NCI-H2081 (cell line): ENCODE measurements around the gene SOX13.

Experiments
- DNase-seq, 2 experiments: peaks; one replicate each; lab custom pipeline; 2025; lab: John Stamatoyannopoulos, UW

SOX13 gene

DNA sequence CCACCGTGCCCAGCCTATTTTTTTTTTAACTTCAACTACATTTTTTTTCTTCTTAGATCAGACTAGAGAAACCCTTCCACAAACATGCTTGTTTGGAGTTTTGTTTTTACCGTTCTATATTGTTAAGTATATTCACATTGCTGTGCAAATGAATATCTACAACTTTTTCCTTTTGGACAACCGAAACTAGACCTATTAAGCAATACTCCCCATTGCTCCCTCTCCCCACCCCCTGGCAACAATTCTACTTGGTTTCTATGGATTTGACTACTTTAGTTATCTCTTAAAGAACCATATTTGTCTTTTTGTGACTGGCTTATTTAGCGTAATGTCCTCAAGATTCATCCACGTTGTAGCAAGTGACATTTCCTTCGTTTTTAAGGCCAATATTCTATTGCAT, 59.8 kb downstream of the SOX13 start:
- DNase-seq = no peak

DNA sequence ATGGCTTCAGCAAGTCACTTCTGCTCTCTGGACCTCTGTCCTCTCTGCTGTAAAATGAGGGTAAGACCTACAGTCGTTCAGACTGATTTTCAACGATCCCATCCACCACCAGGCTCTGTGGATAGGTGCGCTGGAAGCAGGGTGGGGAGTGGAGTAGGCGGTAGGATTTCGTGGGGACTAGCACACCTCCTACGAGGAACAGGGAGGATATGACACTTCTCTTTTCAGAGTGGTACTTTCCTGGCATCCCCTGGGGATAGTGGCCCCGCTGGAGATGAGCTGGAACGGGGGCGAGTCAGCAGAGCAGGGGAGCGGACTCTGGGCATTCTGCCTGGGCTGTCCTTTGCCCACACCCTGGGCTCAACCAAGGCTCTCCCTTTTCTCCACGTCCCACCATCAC, 61.2 kb downstream of the SOX13 start:
- DNase-seq = no peak

- DNase-seq = no peak
These were observed 63.9 kb downstream of the SOX13 start for GRCh38 chr1:204136814-204137213.

DNA sequence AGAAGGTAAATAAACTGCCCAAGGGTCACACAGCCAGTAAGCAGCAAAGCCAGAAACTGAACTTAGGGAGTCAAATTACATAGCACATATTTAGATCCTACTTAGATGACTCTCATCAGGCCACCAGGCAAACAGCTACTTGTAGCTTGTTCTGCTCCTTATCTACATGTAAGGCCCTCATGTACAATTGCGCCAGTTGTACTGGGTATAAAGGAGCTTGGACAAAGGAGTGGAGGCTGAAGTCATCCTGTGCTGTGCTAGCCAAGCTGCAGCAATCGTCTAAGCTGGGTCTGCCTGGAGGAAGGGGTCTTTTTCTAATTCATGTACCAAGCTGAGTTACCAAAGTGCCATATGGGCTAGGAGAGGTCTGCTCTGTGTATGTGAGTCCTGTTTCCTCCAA, 66.2 kb downstream of the SOX13 start:
- no peak for DNase-seq

- no peak for DNase-seq
These were observed 67.0 kb downstream of the SOX13 start for GRCh38 chr1:204139952-204140351.

GRCh38 chr1:204141131-204141530, 68.2 kb downstream of the SOX13 start:
- no peak for DNase-seq

DNA sequence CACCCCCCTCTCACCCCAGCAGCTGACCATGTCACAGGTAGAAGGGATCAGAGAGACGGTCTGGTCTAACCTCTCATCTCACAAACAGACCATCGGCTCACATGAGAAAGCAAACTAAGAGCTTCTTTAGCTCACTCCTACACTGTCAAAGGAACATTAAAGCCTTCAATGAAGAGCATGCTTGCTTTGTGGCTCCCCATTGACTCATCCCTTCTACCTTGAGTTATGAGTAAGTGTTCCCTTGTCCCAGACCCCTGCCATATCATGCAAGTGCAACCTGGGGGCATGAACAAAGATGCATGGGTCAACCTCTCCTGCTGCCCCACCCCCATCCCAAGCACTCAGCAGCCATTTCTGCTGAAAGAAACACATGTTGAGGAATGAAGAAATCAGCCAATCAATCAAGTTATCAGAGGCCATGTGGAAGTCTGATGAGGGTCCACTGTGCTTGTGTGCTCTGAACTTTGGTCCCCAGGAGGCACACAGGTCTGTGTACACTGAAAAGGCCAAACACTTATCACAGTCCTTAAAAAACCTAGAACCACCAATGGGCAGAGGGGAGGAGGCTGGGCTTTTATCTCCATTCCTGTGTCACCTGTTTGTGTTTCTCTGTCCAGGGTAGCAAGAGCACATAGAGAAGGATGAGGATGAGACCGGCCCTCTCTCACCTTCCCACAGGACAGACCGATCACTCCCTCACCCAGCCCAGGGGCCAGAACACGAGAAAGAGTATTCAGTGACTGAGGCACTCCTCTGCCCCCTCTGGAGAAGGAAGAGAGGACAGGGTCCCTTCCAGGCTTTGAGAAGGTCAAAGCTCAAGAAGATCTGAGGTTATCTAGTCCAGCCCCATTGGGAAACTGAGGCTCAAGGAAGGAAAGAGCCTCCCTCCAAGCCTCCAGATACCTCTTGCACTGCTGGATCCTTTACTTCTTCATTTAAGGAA, 69.4 kb downstream of the SOX13 start:
- no peak for DNase-seq

DNA sequence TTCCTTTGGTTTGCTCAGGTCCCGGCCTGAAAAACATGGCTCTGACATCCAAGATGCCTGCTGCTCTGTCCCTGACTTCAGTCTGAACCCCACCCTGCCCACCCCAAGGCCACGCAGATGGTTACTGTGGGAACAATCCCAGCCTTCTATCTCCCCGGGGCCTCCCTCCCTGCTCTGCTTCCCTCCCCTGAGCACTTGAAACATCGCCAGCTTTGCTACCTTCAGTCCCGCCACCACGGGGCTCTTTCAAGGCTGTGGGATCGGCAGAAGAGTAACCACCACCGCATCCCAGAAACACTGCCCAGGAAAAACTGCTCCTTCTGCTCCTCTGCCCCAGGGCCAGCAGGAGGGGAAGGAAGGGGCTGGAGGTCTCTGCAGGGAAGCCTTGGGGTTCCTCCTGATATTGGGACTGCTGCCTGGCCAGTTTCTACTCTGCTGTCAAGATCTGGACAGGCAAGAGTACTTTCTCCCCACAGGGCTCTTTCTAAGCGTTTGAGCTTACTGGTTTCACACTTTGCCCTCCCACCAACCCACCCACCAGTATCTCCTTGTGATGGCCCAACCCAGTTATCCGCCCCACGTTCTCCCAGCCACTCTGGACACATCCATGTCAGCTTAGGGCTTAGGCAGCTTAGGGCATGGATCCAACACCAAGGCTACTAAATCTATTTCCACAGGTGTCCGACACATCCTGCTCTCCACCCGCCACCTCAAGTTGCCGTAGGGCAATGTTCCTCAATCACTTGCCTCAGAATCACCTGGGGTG, 70.5 kb downstream of the SOX13 start:
- no peak for DNase-seq

- DNase-seq = no peak
These were observed 72.2 kb downstream of the SOX13 start for GRCh38 chr1:204145033-204145504.

- DNase-seq = no peak
These were observed 73.4 kb downstream of the SOX13 start for GRCh38 chr1:204146309-204146708.

- no peak for DNase-seq
These were observed 74.0 kb downstream of the SOX13 start for GRCh38 chr1:204146965-204147364.

DNA sequence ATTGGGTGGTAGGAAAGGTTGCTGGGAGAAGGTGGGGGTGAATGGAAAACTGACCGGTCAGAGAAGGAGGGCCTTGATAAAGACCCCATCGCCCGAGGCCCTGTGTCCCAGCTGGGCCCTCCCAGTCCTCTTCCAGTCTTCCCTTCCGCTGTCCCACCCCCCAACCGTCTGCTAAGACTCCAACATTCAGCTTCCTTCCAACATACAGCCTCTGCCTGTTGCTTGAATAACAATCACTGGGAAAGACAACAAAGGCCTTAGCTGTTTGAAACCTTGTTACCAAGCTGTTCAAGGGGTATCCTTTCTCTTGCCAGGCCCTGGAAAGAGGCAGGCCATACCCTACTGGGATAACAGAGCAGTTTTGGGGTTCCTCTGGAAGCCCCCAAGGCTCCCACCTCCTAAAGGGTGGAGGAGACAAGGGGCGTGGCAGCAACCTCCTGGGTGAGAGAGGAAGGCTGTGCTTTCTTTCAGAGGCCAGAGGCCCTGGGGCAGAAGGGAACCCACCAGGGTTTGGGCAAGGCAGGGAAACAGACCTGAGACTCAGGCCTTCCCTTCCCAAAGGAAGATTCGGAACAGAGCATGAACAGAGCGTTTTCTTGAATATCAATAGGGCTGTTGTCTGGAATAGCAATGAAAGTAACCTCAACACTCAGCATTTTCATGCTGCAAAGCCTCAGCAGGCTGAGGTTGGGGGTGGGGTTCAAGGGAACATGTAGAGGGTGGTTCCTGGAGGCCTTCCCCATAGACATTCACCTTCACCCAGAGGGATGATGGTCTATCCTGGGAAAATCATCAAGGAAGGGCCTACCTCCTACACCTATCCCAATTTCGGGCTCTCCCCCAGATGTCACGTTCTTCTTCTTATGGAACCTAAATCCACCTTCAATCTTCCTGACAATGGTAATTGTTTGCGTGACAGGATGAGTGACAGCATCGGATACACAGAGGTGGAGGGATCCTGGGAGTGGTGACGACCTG, 74.8 kb downstream of the SOX13 start:
- DNase-seq = no peak

GRCh38 chr1:204149107-204149506, 76.2 kb downstream of the SOX13 start:
- no peak for DNase-seq

- no peak for DNase-seq
These were observed 77.0 kb downstream of the SOX13 start for GRCh38 chr1:204149635-204150565.

- DNase-seq = no peak
These were observed 78.0 kb downstream of the SOX13 start for GRCh38 chr1:204150702-204151551.

DNA sequence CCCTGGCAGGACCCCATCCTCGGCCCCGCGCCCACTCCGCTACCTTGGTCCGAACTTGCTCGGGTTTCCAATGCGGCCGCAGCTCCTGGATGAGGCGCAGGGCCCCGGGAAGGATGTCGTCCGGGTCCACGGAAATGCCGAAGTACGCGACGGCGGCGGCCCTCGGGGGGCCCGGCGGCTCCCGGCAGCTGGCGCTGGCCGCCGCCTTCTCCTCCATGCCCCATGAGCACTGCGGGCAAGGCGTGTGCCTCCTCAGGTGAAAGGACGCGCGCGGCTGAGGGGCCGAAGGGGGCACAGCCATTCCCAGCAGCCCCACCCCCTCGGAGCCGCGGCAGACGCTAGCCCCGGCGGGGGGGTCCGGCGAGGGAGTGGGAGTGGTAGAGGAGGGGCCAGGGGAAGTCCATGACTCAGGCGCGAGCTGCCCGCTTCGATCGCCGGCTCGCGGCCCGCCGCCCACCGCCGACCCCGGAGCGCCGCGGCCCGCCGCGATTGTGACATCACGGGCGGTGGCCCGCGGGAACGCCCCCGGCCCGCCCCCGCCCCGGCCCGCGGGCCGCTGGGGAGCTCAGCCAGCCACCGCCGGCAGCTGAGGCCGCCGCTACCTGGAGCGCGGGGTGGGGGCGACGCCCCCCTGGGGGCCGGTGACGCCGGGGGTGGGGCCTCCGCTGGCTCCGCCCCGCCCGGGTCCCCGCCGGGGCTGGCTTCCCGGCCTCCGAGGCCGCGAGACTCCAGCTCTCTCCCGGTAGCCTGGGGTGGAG, 78.8 kb downstream of the SOX13 start, which contains the start of gene ETNK2:
Gene ETNK2 (minus strand): TSS at position 493 of the 758 bp plus-strand sequence. CDS start 192 bp downstream, at position 301.
- peak; percentile 55 to 67 for DNase-seq

- DNase-seq = no peak
These were observed 79.6 kb downstream of the SOX13 start for GRCh38 chr1:204152310-204153044.

DNA sequence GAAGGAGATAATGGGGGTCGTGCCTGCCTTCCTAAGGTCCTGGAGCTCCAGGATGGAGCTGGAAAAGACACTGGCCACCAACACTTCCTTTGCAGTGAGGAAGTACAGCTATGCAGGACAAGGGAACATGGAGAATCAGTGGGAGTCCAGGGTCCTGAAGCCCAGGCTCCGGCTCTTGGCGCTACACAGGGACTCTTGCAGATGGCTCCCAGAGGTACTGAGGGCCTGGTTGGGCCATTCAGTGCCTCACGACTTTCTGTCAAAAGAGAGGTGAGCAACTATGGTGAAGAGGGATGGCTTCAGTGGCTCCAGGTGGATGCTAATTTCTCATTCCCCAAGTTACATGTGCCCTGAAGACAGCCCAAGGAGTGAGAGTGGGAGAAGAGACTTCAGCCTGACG, 80.8 kb downstream of the SOX13 start:
- DNase-seq = no peak
